T-helper 1 cell (primary cell): ENCODE data around the gene DNER.

Experiments
- DNase-seq, 5 donors: peaks; one replicate each; pipeline ENCODE4 v3.0.0-alpha.2; 2012 to 2020

DNER gene

DNA sequence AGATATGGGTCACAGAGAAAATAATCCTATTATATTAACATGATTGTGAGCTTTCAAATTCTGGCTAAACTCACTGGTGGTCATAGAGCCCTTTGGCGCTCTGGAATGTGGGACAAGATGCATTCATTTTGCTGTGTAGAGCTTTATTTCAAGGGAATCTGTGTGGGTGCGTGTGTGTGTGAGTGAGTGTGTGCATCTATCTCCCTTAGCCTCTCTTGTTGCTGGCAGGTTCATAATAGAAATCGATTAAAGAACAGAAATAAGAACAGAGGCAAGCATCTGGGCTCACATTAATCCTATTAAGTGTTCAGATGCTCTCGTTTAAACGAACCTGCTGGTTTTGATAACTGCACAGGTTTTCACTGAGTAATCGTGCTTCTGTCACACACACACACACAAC, 287.9 kb downstream of the DNER start:
- DNase-seq = no peak

DNA sequence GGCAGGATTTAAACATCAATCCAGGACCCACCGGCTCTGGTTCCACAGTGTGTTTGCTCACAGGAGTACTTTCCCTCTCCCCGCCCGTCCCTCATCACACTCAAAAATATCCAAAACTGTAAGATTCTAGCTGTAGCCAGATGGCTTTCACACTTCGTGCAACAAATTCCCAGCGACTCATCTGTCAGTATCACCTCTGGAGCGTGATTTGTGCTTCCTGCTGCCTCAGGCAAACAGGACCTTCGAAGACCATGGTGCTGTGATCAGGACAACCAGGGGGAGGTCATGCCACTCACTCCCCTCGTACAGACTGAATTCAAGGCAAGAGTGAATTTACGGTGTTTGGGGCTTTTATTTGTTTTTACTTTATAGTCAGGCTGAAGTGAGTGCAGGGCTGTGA, 288.8 kb downstream of the DNER start:
- no peak for DNase-seq

DNA sequence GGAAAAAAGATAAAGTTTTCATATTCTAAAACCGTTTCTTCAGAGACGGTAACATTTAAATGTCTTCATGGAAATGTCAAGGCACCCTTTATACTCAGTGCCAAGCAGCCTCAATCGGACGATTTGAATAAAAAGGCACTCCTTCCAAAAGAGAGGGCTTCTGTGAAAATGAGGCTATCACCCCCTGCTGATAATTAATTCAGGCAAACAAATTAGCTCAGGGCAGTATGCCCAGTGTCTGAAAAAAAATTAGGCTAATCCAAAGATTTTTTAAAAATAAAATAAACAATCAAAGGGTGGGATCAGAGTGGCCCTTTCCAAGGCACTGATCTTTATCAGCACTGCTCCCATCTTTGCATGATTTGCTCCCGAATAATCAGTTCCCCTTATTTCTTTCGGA, 292.3 kb downstream of the DNER start:
- no peak for DNase-seq

DNA sequence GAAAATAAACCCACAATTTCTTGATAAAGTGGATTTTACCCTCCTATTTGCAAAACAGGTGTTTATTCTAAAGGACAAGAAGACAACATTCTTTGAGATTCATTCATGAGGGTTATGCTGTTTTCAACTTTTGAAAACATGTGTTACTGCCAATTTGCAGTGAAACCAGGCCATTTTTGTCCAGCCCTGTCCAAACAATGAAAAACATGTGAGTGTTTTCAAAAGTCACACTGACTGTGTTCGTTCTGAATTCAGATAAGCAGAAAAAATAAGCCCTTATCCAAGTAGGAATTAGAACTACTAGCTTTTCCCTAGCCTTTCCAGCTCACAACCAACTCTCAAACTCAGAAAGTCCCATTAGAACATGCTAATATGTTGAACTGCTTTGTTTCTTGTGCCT, 295.2 kb downstream of the DNER start:
- DNase-seq = no peak

DNA sequence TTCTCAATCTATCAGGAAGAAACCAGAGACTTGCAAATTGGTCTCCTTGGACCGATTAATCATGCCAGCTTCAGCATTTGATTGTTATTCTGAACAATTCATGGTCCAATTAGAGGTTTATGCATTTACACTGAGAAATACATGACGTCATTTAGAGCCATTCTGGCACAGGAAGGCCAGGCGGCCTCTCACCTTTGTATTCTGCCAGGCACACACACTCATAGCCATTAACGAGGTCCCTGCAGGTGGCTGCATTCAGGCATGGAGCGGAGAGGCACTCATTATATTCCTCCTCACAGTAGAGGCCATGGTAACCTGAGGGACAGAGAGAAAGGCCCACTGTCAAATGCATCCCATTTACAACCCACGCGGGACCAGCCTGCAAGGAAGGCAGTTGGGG, 296.4 kb downstream of the DNER start:
- DNase-seq = no peak

DNA sequence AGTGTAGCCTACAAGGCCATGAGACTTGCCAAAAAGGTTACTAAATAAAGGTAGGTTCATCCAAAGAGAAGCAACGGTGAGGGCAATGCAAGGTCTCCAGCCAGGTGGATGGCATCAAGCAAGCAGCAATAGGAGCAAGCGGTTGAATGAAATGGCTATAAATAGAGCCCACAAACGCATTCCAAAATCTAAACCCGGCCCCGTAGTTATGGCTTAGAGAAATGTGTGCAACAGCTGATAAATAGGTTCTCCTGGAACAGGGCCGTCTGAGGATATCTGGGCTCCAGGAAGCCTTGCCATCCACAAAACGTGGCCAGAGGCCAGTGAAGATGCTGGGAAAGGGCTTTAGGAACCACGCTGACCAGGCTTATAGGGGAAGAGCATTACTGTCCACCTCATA, 297.2 kb downstream of the DNER start:
- DNase-seq = no peak

DNA sequence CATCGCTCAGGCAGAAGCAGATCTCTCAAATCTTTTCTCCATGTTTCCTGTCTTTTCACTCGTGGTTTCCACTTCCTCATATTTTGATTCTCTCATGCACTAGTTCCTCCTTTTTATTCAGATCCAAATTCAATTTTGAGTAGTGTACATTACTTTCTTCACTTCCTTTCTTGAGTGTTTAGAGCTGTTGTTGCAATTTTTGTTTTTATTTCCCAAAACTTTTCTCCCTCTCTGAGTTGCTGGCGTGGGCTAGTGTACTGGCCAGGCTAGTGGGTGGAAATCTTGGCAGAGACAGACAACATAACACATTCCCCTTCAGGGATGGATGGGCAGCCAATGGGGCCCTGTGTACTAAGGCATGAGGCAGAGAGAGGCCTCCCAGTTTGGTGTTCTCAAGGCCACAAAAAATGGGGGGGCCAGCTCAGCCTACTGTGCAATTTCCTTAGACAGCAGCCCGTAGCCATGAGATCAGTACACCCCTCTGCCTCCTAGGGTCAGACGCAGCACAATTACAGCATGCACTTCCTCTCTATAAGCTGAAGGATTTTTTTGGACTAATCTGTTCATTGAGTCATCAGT, 298.1 kb downstream of the DNER start:
- DNase-seq = no peak

DNA sequence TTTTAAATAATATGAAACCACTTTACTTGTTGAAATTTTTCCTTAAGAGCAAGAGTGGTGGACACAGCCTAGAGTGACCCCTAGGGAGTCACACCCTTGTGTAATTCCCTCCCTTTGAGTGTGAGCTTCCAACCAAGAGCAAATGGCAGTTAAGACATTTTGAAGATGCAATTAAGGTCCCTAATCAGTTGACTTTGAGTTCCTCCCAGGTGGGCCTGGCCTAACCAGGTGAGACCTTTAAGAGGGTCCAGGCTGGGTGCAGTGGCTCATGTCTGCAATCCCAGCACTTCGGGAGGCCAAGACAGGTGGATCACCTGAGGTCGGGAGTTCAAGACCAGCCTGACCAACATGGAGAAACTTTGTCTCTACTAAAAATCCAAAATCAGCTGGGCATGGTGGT, 299.7 kb downstream of the DNER start:
- no peak for DNase-seq

DNA sequence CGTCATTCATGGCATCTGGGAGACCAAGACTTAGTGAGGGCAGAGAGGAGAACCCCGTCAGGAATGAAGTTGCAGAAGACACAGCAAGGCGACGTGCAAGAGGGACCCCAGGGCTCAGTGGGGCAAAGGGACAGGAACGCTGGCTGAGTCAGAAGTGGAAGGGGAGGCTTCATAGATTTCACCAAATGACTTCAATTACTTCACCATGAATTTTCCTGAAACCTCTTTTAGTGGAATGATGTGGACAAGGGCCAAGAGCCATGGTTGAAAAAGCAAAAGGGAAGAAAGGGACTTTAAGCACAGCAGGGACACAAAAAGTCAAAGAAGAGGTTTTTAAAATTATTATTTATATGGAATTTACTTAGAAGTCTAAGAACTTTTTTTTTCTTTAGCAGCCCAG, 301.7 kb downstream of the DNER start:
- DNase-seq = no peak

DNA sequence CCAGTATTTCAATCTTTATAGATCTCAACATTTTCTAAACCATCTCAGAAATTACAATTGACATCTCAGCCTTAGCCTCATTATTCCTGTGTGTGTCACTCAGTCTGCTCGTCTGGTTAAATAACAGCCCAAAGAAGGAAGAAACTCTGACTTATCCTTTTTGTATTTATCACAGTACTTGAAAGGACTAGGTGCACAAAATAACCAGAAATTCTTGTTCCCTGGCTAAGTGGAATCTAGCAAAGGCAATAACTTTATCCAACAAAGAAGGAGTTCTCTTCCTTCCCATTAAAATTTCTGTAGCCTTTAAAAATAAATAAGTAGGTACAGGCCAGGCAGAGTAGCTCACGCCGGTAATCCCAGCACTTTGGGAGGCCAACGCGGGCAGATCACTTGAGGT, 303.4 kb downstream of the DNER start:
- DNase-seq = no peak

DNA sequence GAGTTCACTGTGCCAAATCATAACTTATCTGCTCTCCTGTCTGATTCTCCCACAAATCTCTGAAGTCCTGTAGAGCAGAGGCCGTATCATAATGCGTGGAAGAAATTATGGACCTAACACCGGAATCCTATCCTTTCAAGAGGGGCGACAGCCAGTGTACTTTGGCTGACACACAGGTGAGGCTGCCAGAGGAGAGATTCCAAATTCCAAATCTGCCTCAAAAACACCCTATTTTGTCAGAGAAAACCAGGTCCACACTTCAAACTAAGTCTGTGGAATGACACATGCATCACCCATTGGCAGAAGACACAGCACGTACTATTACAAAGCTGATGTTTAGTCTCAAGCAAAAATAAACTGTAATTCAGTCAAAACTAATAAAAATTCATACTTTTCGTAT, 304.1 kb downstream of the DNER start:
- no peak for DNase-seq

DNA sequence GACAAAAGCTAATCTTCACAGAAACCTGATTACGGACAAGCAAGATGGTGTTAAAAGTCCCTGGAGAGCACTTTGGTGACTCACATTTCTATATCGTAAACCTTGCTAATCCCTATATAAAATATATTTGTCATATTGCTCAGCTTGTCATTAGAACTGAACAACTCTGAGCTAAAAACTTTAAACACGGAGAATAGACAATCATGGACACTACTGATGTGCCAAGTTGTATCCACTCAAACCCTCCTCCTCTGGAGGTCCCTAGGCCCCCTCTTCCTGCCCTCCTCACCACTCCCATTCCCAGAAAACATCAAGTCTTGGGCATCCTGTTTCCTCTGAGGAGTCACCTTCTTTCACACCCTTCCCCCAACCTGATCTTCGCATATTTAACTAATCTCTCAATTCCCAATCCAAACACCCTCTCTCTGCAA, 304.6 kb downstream of the DNER start:
- no peak for DNase-seq

DNA sequence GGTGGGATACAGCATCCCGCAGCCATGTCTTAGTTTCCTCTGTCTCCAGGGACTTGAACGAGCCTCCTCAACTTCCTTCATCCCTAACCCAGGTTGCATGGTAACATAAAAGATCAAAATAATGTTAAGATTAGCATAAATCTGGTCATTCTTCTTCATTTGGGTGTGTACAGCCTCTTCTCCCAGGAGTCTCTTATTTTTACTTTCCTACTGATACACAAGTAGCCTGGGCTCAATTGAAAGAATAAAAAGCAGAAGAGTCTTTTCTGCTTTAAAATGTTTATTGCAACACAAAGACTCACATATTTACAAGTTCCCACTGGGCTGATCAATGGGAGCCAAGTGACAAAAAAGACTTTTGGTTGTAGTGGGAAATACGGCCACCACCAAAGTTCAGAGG, 305.4 kb downstream of the DNER start:
- DNase-seq = no peak

DNA sequence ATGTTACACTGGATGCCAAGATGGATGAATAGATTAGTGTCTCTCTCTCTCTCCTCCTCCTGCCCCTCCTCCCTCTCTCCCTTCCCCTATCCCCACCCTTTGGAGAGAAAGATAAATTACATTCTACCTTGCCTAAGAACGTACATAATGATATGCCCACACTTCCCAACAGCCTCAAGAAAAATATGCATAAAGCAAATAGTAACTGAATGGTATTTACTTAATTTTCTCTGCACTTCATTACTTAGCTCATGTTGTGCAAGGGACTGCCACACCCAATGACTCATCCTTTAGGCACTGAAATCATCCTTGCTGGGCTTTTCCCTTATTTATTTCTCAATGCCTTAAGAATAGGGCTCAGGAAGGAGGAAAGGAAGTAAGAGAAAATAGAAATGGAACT, 306.0 kb downstream of the DNER start:
- DNase-seq = no peak

DNA sequence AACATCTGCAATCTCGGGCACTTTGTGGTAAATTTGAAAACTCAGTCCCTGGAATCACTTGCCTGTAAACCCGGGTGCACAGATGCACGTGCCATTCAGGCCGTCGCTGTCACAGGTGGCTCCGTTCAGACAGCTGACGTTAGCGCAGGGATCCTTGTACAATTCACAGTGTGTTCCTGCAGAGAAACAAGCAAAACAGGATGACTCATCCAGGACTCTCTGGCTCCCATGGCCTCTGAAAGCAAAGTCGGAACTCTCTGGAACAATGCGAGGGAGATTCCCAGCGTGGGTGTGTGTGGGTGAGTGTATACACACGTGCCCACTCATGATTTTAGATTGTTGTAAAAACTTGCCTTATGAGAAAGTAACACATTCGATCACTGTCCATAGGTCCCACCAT, 307.2 kb downstream of the DNER start:
- no peak for DNase-seq

DNA sequence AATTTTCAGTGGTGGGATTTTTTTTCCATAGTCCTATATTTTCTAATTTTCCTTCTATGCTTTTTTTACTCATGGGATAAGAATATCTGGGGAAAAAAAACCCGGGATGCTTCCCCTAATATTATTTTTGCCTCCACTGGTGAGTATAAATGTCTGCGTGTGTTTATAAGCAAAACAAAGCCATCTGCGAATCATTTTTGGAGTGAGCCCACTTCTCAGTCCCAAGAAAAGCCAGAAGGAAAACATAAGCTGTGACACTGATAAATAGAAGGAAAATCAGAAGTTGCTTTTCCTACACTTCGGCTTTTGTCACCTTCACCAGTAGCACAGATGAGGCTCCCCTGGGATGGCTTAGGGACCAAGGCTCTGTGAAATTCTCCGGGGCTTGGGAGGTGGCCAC, 308.6 kb downstream of the DNER start:
- no peak for DNase-seq

DNA sequence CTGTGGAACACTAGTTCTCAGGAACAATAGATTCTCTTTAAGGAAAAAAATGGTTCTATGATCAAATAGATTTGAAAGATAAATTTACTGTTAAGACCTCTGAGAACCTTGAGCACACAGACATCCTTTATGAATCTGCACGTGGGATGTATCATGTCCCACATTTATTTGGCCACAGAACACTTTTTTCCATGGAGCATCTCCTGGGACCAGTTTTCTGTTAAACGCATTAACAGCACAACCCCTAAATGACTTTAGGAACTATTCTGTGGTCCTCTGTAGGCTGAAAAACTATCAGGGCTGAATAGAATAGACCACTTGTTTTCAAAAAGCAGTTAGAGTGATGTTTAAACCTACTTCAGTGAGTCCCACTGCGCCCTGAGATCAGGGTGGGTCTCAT, 311.1 kb downstream of the DNER start:
- DNase-seq = no peak

DNA sequence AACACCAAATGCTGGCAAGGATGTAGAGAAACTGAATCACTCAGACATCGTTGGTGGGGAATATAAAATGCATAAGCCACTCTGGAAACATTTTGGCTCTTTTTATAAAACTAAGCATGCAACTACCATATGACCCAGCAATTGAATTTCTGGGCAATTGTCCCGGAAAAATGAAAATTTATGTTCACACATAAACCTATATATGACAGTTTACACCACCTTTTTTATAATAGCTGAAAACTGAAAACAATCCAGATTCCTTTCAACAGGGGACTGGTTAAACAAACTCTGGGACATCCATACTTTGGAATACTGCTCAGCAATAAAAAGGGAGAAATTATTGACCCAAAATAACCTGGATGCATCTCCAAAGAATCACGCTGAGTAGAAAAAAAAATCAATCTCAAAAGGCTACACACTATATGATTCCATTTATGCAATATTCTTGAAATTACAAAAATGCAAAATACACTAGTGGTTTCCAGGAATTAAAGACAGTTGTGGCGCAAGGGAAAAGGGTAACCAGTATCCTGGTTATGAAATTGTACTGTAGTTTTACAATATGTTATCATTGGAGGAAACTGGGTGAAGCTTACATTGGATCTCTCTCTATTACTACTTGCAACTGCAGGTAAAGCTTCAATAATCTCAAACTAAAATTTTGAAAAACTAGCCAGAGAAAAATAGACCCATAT, 313.0 kb downstream of the DNER start:
- DNase-seq = no peak

DNA sequence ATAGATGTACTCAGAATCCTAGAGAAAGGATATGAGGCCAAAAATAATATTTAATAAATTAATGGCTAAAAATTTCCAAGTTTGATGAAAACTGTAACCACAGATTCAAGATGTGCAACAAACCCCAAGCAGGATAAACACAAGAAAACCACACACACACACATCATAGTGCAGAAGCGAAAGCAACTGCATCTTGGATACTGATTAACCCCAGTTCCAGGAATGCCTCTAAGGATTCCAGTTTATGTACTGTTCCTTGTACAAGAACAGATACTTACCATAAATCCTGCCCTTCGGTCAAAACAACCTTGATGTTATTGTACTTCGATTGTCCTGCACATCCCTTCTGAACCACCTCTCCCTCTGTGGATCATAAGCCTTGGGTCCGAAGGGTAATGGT, 320.4 kb downstream of the DNER start:
- DNase-seq = no peak

DNA sequence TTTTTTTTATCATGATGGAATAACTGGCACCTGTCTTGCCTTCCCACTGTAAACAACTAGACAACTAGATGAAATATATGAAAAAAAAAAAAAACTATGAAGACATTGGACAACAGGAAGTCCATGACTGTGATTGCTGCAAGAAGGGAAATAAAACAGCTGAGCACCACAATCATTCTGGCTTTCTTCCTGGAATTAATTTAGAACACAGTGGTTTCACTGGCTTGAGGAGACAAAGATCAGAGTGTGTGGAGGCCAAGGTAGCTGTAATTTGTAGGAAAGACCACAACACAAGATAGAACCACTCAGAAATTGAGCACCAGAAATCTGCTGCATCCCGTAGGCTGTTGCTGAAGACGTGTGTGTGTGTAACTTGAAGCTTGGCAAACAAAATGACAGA, 322.2 kb downstream of the DNER start:
- DNase-seq = no peak

DNA sequence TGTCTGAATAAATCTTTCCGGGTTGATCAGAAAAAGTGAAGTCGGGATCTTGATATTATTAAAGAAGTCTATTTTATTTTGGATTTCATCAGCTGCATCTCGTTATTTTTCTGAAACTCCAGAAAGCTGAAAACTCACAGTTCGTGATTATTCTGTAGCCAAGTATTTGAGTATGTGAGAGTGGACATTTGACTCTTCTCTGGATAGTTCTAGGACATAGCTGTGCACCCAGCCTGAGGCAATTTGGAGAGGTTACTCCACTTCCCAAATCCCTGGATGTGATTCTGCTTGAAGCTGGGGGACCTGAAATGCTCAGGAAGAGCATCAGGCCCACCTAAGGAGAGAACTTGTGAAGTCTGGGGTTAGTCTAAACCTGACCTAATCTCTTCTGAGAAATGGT, 325.6 kb downstream of the DNER start:
- no peak for DNase-seq

DNA sequence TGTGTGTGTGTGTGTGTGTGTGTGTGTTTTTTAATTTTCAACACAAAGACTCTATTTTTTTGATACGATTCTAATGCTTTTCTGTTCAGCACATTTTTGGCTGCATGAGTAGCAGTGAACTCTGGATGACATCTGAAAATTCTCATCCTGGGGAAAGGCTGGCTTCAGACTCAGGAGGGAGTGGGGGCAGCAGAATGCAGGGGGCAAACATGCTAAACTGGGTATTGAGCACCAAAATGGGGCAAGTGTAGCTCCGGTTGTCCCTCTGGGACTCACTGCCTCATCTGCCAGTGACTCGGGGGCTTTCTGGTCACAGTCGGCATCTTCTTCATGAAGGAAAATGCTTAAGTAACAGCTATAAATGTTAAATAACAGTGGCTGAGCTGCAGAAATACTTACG, 326.5 kb downstream of the DNER start:
- DNase-seq = no peak

DNA sequence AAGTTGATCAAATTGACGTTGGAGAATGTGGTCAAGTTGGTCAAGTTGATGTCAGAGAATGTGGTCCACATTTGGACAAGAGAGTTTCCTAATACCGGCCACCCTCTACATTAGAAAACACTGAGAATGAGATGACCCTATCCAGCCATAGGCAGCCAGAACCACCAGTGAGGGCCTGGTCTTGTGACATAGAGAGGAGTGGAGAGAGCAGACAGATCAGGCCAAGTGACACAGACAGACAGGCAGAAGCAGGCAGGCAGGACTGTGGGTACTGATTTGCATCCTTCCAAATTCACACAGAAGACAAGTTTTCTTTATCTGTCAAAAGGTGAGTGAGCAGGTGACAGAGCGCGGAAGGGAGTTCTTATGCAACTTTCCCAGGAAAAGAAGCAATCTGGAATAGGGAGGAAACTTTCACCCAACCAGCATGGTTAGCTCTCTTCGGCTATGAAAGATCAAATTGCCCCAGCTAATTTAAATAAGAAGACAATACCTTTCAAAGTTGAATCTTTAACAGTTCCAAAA, 334.2 kb downstream of the DNER start:
- DNase-seq = no peak

DNA sequence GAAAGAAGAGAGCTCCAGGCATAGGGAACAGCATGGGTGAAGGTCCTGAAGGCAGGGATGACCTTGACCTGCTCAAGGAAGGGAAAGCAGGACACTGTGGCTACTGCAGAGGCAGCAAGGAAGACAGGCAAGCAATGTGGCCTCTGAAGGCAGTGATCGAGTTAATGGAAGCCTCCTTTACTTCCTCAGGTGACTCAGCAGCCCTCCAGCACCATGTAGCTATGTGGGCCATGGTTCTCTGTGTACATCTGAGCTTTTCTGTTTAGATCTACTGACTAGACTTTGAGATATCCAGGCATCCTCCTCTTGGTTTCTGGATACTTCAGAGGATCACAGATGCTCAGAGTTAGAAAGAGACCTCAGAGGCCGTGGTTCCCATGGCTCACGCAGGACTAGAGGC, 336.0 kb downstream of the DNER start:
- no peak for DNase-seq

DNA sequence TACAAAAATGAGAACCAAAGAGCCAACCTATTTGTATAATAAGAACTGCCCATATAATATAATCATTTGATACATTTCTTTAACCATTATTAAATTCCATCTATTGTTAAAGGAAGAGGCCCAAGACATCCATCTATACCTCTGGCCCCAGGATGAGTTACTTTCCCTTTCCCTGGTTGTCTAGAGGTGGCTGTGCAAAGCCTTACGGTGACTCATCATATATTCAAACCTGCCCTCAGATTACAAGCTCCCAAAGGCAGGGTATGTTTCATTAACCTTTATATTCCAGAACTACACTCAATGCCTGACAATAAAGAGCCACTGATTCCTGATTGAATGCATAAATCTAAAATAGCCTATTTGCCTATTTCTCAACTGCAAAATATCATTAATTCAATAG, 337.5 kb downstream of the DNER start:
- no peak for DNase-seq
